ENCODE results near the gene ADGRL3.

The ADGRL3 gene

DNA sequence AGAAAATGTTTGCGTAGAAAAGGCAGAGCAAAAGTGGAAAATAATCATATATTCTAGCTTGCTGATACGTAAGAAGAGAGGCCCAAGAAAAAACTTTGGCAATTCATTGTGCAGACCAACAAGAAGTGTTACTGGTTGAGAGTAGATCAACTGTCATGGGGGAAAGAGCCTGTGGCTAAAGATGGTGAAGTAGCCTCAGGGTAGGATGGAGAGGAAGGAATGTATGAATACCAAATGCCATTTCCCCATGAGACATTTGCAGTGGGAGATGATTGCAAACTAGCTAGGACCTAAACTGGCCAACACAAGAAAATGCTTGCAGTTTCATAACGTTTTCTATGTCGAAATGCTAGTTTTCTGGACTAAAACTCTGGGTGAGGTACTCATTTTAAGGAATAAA is 47.7 kb upstream of the ADGRL3 start (continued):
- TF ChIP-seq, protein P1, sequence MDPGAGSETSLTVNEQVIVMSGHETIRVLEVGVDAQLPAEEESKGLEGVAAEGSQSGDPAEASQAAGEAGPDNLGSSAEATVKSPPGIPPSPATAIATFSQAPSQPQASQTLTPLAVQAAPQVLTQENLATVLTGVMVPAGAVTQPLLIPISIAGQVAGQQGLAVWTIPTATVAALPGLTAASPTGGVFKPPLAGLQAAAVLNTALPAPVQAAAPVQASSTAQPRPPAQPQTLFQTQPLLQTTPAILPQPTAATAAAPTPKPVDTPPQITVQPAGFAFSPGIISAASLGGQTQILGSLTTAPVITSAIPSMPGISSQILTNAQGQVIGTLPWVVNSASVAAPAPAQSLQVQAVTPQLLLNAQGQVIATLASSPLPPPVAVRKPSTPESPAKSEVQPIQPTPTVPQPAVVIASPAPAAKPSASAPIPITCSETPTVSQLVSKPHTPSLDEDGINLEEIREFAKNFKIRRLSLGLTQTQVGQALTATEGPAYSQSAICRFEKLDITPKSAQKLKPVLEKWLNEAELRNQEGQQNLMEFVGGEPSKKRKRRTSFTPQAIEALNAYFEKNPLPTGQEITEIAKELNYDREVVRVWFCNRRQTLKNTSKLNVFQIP (CRISPR knock-in tag; IDR thresholded peaks at IDR 0.05; ENCODE audit: borderline replicate concordance, low read depth), result no peak
- TF ChIP-seq PPARA (CRISPR knock-in tag; IDR thresholded peaks at IDR 0.05; ENCODE audit: borderline replicate concordance) (no peak), RARB (CRISPR knock-in tag; IDR thresholded peaks at IDR 0.05) (no peak)
- TF ChIP-seq, protein P2, sequence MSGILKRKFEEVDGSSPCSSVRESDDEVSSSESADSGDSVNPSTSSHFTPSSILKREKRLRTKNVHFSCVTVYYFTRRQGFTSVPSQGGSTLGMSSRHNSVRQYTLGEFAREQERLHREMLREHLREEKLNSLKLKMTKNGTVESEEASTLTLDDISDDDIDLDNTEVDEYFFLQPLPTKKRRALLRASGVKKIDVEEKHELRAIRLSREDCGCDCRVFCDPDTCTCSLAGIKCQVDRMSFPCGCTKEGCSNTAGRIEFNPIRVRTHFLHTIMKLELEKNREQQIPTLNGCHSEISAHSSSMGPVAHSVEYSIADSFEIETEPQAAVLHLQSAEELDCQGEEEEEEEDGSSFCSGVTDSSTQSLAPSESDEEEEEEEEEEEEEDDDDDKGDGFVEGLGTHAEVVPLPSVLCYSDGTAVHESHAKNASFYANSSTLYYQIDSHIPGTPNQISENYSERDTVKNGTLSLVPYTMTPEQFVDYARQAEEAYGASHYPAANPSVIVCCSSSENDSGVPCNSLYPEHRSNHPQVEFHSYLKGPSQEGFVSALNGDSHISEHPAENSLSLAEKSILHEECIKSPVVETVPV (CRISPR knock-in tag; IDR thresholded peaks at IDR 0.05), result no peak

DNA sequence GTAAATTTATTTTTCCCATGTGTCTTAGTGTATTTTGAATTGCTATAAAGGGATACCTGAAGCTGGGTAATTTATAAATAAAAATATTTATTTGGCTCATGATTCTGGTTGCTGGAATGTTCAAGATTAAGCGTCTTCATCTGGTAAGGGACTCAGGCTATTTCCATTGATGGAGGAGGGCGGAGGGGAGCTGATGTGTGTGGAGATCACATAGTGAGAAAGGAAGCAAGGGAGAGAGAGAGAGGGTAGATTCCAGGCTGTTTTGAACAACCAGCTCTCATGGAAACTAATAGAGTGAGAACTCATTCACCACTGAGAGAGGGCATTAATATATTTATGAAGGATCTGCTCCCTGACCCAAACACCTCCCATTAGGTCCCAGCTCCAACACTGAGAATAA is 39.6 kb upstream of the ADGRL3 start:
- no peak for TF ChIP-seq ZNF565 (CRISPR knock-in tag; conservative IDR thresholded peaks at IDR 0.05; ENCODE audit: low read depth)
- ATAC-seq, result no peak

DNA sequence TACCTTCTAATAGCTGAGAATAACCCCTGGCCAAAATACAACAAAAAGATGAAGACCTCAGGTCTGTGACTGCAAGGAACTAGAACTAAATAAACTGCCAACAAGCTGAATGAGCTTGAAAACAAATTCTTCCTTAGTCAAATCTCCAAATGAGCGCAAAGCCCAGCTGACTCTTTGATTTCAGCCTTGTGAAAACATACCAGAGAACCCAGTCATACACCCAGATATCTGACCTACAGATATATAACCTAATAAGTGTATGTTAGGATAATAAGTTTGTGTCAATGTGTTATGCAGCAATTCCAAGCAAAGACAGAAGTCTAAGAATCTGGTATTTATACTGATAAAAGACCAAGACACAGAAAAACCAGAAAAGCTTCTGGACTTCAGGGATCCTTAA is 38.0 kb upstream of the ADGRL3 start:
- ATAC-seq, result no peak
- TF ChIP-seq ZFP30 (CRISPR knock-in tag; IDR thresholded peaks at IDR 0.05), result no peak
- TF ChIP-seq, protein P3, sequence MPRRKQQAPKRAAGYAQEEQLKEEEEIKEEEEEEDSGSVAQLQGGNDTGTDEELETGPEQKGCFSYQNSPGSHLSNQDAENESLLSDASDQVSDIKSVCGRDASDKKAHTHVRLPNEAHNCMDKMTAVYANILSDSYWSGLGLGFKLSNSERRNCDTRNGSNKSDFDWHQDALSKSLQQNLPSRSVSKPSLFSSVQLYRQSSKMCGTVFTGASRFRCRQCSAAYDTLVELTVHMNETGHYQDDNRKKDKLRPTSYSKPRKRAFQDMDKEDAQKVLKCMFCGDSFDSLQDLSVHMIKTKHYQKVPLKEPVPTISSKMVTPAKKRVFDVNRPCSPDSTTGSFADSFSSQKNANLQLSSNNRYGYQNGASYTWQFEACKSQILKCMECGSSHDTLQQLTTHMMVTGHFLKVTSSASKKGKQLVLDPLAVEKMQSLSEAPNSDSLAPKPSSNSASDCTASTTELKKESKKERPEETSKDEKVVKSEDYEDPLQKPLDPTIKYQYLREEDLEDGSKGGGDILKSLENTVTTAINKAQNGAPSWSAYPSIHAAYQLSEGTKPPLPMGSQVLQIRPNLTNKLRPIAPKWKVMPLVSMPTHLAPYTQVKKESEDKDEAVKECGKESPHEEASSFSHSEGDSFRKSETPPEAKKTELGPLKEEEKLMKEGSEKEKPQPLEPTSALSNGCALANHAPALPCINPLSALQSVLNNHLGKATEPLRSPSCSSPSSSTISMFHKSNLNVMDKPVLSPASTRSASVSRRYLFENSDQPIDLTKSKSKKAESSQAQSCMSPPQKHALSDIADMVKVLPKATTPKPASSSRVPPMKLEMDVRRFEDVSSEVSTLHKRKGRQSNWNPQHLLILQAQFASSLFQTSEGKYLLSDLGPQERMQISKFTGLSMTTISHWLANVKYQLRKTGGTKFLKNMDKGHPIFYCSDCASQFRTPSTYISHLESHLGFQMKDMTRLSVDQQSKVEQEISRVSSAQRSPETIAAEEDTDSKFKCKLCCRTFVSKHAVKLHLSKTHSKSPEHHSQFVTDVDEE (CRISPR knock-in tag; IDR thresholded peaks at IDR 0.05), result no peak
- TF ChIP-seq PPARA (CRISPR knock-in tag; IDR thresholded peaks at IDR 0.05; ENCODE audit: borderline replicate concordance), result no peak
- TF ChIP-seq CSDC2 (CRISPR knock-in tag; IDR thresholded peaks at IDR 0.05), result no peak
- TF ChIP-seq, protein P4, sequence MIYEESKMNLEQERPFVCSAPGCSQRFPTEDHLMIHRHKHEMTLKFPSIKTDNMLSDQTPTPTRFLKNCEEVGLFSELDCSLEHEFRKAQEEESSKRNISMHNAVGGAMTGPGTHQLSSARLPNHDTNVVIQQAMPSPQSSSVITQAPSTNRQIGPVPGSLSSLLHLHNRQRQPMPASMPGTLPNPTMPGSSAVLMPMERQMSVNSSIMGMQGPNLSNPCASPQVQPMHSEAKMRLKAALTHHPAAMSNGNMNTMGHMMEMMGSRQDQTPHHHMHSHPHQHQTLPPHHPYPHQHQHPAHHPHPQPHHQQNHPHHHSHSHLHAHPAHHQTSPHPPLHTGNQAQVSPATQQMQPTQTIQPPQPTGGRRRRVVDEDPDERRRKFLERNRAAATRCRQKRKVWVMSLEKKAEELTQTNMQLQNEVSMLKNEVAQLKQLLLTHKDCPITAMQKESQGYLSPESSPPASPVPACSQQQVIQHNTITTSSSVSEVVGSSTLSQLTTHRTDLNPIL (CRISPR knock-in tag; IDR thresholded peaks at IDR 0.05; ENCODE audit: low read depth), result no peak
- no peak for TF ChIP-seq ARNTL (CRISPR knock-in tag; IDR thresholded peaks at IDR 0.05; ENCODE audit: borderline replicate concordance, low read depth)
- TF ChIP-seq, protein P5, sequence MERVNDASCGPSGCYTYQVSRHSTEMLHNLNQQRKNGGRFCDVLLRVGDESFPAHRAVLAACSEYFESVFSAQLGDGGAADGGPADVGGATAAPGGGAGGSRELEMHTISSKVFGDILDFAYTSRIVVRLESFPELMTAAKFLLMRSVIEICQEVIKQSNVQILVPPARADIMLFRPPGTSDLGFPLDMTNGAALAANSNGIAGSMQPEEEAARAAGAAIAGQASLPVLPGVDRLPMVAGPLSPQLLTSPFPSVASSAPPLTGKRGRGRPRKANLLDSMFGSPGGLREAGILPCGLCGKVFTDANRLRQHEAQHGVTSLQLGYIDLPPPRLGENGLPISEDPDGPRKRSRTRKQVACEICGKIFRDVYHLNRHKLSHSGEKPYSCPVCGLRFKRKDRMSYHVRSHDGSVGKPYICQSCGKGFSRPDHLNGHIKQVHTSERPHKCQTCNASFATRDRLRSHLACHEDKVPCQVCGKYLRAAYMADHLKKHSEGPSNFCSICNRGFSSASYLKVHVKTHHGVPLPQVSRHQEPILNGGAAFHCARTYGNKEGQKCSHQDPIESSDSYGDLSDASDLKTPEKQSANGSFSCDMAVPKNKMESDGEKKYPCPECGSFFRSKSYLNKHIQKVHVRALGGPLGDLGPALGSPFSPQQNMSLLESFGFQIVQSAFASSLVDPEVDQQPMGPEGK (CRISPR knock-in tag; IDR thresholded peaks at IDR 0.05; ENCODE audit: borderline replicate concordance), result no peak
- TF ChIP-seq ZNF565 (CRISPR knock-in tag; conservative IDR thresholded peaks at IDR 0.05; ENCODE audit: low read depth), result no peak
- no peak for TF ChIP-seq SNAI2 (CRISPR knock-in tag; IDR thresholded peaks at IDR 0.05)
- no peak for TF ChIP-seq TCF4 (CRISPR knock-in tag; IDR thresholded peaks at IDR 0.05; ENCODE audit: borderline replicate concordance)
- TF ChIP-seq ZFP3 (CRISPR knock-in tag; IDR thresholded peaks at IDR 0.05), result no peak

DNA sequence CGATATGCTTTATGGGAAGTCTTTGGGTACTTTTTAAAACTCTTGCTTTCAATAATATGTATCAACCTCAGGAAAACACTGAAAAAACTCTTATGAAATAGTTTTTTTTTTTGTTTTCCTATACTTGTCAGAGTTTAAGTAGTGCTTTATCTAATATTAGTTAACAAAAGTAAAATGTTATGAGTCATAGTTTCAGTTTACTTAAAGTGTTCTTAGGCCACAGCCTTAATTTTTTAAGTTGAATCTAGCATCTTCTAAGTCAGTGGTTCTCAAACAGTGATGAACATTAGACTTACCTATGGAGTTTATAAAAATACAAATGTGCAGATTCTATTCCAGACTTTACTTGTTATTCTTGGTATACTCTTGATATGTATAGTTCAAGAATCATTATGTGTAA is 26.3 kb upstream of the ADGRL3 start:
- ATAC-seq, result no peak
- TF ChIP-seq, protein P1 (CRISPR knock-in tag; IDR thresholded peaks at IDR 0.05; ENCODE audit: borderline replicate concordance, low read depth), result no peak
- no peak for TF ChIP-seq ZNF565 (CRISPR knock-in tag; conservative IDR thresholded peaks at IDR 0.05; ENCODE audit: low read depth)
- TF ChIP-seq ESRRG (CRISPR knock-in tag; IDR thresholded peaks at IDR 0.05), result no peak
- no peak for TF ChIP-seq ZC3H10 (CRISPR knock-in tag; IDR thresholded peaks at IDR 0.05)
- TF ChIP-seq, protein P2 (CRISPR knock-in tag; IDR thresholded peaks at IDR 0.05), result no peak
- TF ChIP-seq OSR1 (CRISPR knock-in tag; IDR thresholded peaks at IDR 0.05), result no peak
- TF ChIP-seq, protein P5 (CRISPR knock-in tag; IDR thresholded peaks at IDR 0.05; ENCODE audit: borderline replicate concordance), result no peak
- no peak for TF ChIP-seq RARB (CRISPR knock-in tag; IDR thresholded peaks at IDR 0.05)
- TF ChIP-seq ARNTL (CRISPR knock-in tag; IDR thresholded peaks at IDR 0.05; ENCODE audit: borderline replicate concordance, low read depth), result no peak
- TF ChIP-seq GLIS3 (CRISPR knock-in tag; IDR thresholded peaks at IDR 0.05), result no peak
- TF ChIP-seq CSDC2 (CRISPR knock-in tag; IDR thresholded peaks at IDR 0.05), result no peak
